Left lung (tissue), 10 donors: ENCODE measurements around the gene CDK5RAP1. TPM values are rescaled to one million over a fixed set of nuclear protein-coding genes. Genes with fewer than 3 reads are reported as not detected.

Experiments
- ATAC-seq: fragments of 200-7000 bp; cut with Tn5 transposase; one replicate; pipeline ENCODE4 v1.9.1; 2020; ENCODE audit warnings: moderate library complexity
- DNase-seq, 4 donors: peaks; one replicate each; pipeline ENCODE4 v3.0.0-alpha.2; 2013 to 2020
- H3K27ac ChIP-seq, 2 donors: fragments of 200-600 bp; sonication (generic) in 1 of 2; one replicate each; pipeline versions ENCODE4 v1.5.0 to v1.8.0; 2020 to 2021
- H3K27me3 ChIP-seq, 2 donors: fragments of 200-600 bp; sonication (generic) in 1 of 2; one replicate each; pipeline versions ENCODE4 v1.5.0 to v1.8.0; 2020 to 2021
- H3K36me3 ChIP-seq, 2 donors: fragments of 200-600 bp; sonication (generic) in 1 of 2; one replicate each; pipeline versions ENCODE4 v1.5.0 to v1.8.0; 2020 to 2021
- H3K4me1 ChIP-seq, 2 donors: fragments of 200-600 bp; one replicate each; pipeline ENCODE4 v1.8.0; 2021
- H3K4me3 ChIP-seq, 2 donors: fragments of 200-600 bp; sonication (generic) in 1 of 2; one replicate each; pipeline versions ENCODE4 v1.5.0 to v1.8.0; 2020 to 2021; ENCODE audit warnings: mild to moderate bottlenecking in 1 of 2
- H3K9me3 ChIP-seq, 2 donors: fragments of 200-600 bp; sonication (generic) in 1 of 2; one replicate each; pipeline versions ENCODE4 v1.5.0 to v1.8.0; 2020 to 2021
- intact Hi-C, 2 donors: fragments of 100-400 bp; cut with DNase I; formaldehyde crosslinking; loops; one replicate each; pipeline versions ENCODE4 v1.11.2 to v1.14.2; 2022
- polyA plus RNA-seq, 6 donors: library from polyadenylated mRNA; unstranded; fragments of 120-200 nt; gene quantifications; one replicate each; pipeline ENCODE4 v1.2.1, GENCODE V29; 2013; ENCODE audit not compliant: insufficient read length in 6 of 6
- total RNA-seq, 2 donors: library from RNA; stranded (reverse); fragmentation: NEBNext Ultra II Directional; extraction: Animal tissue kit (Norgen Biotek cat#: 25700); gene quantifications; one replicate each; pipeline ENCODE4 v1.2.1, GENCODE V29; 2021
- TF ChIP-seq, protein P1 (sequence below), 2 donors: fragments of 200-600 bp; sonication (generic) in 1 of 2; IDR thresholded peaks; one replicate each; pipeline versions ENCODE4 v1.5.0 to v1.8.0; 2021; ENCODE audit warnings: antibody characterized with exemption in 2 of 2
- donor health status: DM: no; HTN: yes; CAD: no.
- donor health status: DM: no; HTN: no; CAD: no.

CDK5RAP1 gene
- total and polyA plus RNA-seq, 8 donors = 20.9 to 44.3 (median 37.1) TPM

GRCh38 chr20:33352258-33353012 lies 48.9 kb downstream of the CDK5RAP1 start:
- Histone ChIP-seq H3K27ac (no peak overlapping the region), H3K4me1 (no peaks in the 10 kb centered on the region), H3K4me3 (no peak overlapping the region), H3K27me3 (no peaks in the 10 kb centered on the region), H3K36me3 (peaks cover 0 to 66% of the 10 kb centered on the region in 2 donors), H3K9me3 (no peaks in the 10 kb centered on the region)
- no peak for ATAC-seq
- TF ChIP-seq, protein P1, sequence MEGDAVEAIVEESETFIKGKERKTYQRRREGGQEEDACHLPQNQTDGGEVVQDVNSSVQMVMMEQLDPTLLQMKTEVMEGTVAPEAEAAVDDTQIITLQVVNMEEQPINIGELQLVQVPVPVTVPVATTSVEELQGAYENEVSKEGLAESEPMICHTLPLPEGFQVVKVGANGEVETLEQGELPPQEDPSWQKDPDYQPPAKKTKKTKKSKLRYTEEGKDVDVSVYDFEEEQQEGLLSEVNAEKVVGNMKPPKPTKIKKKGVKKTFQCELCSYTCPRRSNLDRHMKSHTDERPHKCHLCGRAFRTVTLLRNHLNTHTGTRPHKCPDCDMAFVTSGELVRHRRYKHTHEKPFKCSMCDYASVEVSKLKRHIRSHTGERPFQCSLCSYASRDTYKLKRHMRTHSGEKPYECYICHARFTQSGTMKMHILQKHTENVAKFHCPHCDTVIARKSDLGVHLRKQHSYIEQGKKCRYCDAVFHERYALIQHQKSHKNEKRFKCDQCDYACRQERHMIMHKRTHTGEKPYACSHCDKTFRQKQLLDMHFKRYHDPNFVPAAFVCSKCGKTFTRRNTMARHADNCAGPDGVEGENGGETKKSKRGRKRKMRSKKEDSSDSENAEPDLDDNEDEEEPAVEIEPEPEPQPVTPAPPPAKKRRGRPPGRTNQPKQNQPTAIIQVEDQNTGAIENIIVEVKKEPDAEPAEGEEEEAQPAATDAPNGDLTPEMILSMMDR (IDR thresholded peaks at IDR 0.05) = no peak
- DNase-seq = no peak
- intact Hi-C loops = no loop called here

- ATAC-seq (no peak), DNase-seq (no peak)
- Histone ChIP-seq H3K27me3 (no peaks in the 10 kb centered on the region), H3K4me1 (no peaks in the 10 kb centered on the region), H3K4me3 (no peak overlapping the region), H3K9me3 (no peaks in the 10 kb centered on the region), H3K27ac (no peak overlapping the region), H3K36me3 (peaks cover 0 to 59% of the 10 kb centered on the region in 2 donors)
- TF ChIP-seq, protein P1 (IDR thresholded peaks at IDR 0.05) = no peak
- intact Hi-C loops = no loop called here
Observed at GRCh38 chr20:33351696-33352095, 49.6 kb downstream of the CDK5RAP1 start.

DNA sequence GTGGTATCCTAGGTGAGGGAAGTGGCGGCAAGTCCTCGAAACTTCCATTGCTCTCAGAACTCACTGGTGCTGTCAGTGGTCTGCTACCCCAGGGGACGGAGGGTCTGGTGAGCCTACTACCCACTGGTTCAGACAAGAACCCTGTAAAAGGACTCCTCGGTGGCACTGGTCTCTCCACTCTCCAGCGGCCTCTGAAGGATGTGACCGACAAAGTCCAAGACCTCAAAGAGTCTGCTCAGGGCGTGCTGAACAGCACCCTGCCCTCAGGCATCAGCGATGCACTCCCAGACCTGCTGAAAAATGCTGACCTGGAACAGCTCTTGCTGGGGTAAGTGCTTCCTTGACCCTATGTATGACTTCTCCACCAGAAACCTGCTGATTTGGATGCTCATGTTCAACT lies 51.8 kb downstream of the CDK5RAP1 start:
- Histone ChIP-seq H3K36me3 (peaks cover 0 to 39% of the 10 kb centered on the region in 2 donors), H3K27me3 (no peaks in the 10 kb centered on the region)
- ATAC-seq = no peak

DNA sequence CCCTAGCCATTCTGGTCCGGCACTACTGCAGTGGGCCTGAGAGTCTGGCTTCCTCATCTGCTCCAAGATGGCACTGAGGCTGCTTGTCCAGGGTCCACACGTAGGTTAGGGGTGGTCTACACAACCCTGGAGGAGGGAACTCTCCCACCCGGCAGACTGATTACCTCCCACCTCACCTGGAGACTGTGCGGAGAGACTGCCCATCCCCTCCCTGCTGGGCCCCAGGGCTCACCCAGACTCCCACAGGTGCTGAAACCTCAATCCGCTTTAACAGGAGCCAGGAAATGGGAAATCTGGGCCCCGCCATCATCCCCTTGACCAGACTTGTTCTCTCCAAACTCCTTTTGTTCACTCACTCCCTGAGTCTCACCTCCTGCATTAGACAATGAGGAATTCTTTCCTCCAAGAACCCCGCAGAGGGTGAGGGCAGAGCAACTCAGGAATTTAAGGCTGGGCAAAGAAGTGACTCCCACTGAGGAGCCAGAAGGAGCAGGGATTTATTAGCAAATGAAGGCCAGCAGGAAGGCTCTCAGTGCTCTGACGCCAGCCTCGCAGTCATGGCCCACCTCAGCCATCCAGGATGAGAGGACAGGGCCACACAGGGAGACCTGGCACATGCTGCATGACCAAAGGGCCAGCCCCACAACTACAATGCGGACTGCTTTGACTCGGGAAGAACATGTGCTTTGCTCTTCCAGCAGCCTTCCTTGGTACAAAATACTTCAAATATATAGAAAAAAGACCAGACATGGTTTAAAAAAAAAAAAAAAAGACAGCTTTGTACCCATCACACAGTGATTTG lies 53.0 kb downstream of the CDK5RAP1 start:
- intact Hi-C loops = no loop called here
- H3K4me1 ChIP-seq = no peaks in the 10 kb centered on the region
- TF ChIP-seq, protein P1 (IDR thresholded peaks at IDR 0.05) = no peak

More for the DNA sequence above, 51.8 kb downstream of the CDK5RAP1 start:
- no peak overlapping the region for H3K27ac ChIP-seq
- H3K4me1 ChIP-seq = no peaks in the 10 kb centered on the region
- H3K4me3 ChIP-seq = no peak overlapping the region
- H3K9me3 ChIP-seq = no peaks in the 10 kb centered on the region
- DNase-seq = no peak
- intact Hi-C loops = no loop called here
- TF ChIP-seq, protein P1 (IDR thresholded peaks at IDR 0.05) = no peak

DNA sequence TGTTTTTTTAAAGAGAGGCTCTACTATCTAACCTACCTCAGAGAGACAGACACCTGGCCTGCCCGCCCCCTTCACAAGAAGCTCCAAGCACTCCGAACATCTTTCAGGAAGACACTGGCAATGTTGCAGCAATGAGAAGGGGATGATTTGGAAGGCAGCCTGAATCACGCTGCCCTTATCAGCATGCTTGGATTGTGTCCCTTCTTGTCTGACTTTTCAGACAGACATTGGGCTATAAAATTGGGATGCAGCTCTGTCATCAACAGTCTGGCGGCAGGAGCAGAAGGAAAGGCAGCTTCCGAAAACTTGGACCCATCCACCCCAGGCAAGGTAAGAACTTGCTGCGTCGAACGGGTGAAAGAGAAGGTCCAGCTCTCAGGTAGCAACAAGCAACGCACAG lies 56.0 kb downstream of the CDK5RAP1 start:
- no peak overlapping the region for H3K27ac ChIP-seq
- no peaks in the 10 kb centered on the region for H3K9me3 ChIP-seq
- no peak for ATAC-seq
- no peaks in the 10 kb centered on the region for H3K27me3 ChIP-seq
- no peak for DNase-seq
- H3K36me3 ChIP-seq = peaks cover 0 to 14% of the 10 kb centered on the region in 2 donors
- intact Hi-C loops = no loop called here
- no peaks in the 10 kb centered on the region for H3K4me1 ChIP-seq
- TF ChIP-seq, protein P1 (IDR thresholded peaks at IDR 0.05) = no peak
- H3K4me3 ChIP-seq = no peak overlapping the region

More for the DNA sequence above, 53.0 kb downstream of the CDK5RAP1 start:
- Histone ChIP-seq H3K27ac (no peak overlapping the region), H3K36me3 (peaks cover 0 to 33% of the 10 kb centered on the region in 2 donors), H3K27me3 (no peaks in the 10 kb centered on the region), H3K4me3 (no peak overlapping the region), H3K9me3 (no peaks in the 10 kb centered on the region)
- DNase-seq (no peak), ATAC-seq (no peak)
